Adrenal gland (tissue), 12 donors: Measurements from ENCODE around the gene ICE2. TPM values are rescaled to one million over a fixed set of nuclear protein-coding genes. Genes with fewer than 3 reads are reported as not detected.
"Not testable (repeated sequence)": the region's sequence is repeated elsewhere in the genome, so short reads cannot be mapped to it uniquely, and the experiment has no call there.

Experiments
- DNase-seq, 7 donors: peaks; one replicate each; pipeline ENCODE4 v3.0.0-alpha.2; 2019 to 2020
- H3K27ac ChIP-seq, 5 donors: fragments of 200-600 bp; sonication (generic) in 4 of 5; 1 replicate in 3 of 5; 2 replicates in 2 of 5; pipeline versions ENCODE4 v1.5.1 to v1.8.0; 2016 to 2020; ENCODE audit warnings: mild to moderate bottlenecking in 1 of 5
- H3K27me3 ChIP-seq: fragments of 200-600 bp; 2 replicates; pipeline ENCODE4 v1.8.0; 2021
- H3K36me3 ChIP-seq, 2 donors: fragments of 200-600 bp; replicated peaks in 1 of 2; 1 replicate in 1 of 2; 2 replicates in 1 of 2; pipeline versions ENCODE4 v1.5.1 to v1.8.0; 2018 to 2022
- H3K4me1 ChIP-seq, 2 donors: fragments of 200-600 bp; replicated peaks in 1 of 2; 1 replicate in 1 of 2; 2 replicates in 1 of 2; pipeline versions ENCODE4 v1.5.1 to v1.8.0; 2018 to 2021
- H3K4me3 ChIP-seq, 4 donors: fragments of 200-600 bp; sonication (generic) in 3 of 4; one replicate each; pipeline ENCODE4 v1.5.1; 2016 to 2018
- H3K9me3 ChIP-seq, 3 donors: fragments of 200-600 bp; sonication (generic) in 1 of 3; replicated peaks in 1 of 3; 1 replicate in 2 of 3; 2 replicates in 1 of 3; pipeline versions ENCODE4 v1.5.1 to v1.8.0; 2016 to 2021
- POLR2A ChIP-seq, 2 donors: fragments of 450-650 bp; IDR thresholded peaks; one replicate each; pipeline ENCODE4 v1.6.1; 2017; ENCODE audit warnings: antibody characterized with exemption in 2 of 2, mild to moderate bottlenecking in 2 of 2, moderate library complexity in 1 of 2
- WGBS, 4 donors: extraction: QIAGEN DNeasy Blood & Tissue Kit in 2 of 4; methylation state at CpG; one replicate each; pipeline versions ENCODE4 v1.1.5 to v1.1.7; 2013 to 2017; 5-methylcytosine and 5-hydroxymethylcytosine counted together
- intact Hi-C, 2 donors: fragments of 100-400 bp; cut with DNase I; formaldehyde crosslinking; loops; one replicate each; pipeline versions ENCODE4 v1.14.1 to v1.15.0; 2022 to 2023
- polyA plus RNA-seq, 3 donors: library from polyadenylated mRNA; stranded (reverse); fragments of 200-250 nt in 2 of 3; fragments of 350-450 nt in 1 of 3; fragmentation: Illumina TruSeq in 1 of 3; extraction: RNeasy Lipid Tissue Mini Kit (QIAGEN cat#74804) in 1 of 3; gene quantifications; one replicate each; pipeline ENCODE4 v1.2.3, GENCODE V29; 2013 to 2014
- total RNA-seq, 9 donors: library from RNA; depleted of rRNA in 4 of 9; stranded (reverse); fragments of >200 nt in 4 of 9; fragments of 120-200 nt in 1 of 9; fragmentation: NEBNext Ultra II Directional in 1 of 9; extraction: Animal tissue kit (Norgen Biotek cat#: 25700) in 1 of 9; gene quantifications; one replicate each; pipeline versions ENCODE4 v1.1.0 to v1.2.4, GENCODE V29; 2013 to 2023
- TF ChIP-seq, protein P1 (sequence below), 6 experiments: fragments of 450-650 bp in 4 of 6; fragments of 200-600 bp in 2 of 6; sonication (generic) in 1 of 6; IDR thresholded peaks; 1 replicate in 5 of 6; 2 replicates in 1 of 6; pipeline versions ENCODE4 v1.5.1 to v1.8.0; 2016 to 2021; ENCODE audit warnings: antibody characterized with exemption in 6 of 6, mild to moderate bottlenecking in 2 of 6, moderate library complexity in 1 of 6
- donor health status: healthy with polysubstance abuse.
- donor health status: Bipolar disorder and iron deficiency.
- donor health status: DM: yes; HTN: yes; CAD: no.
- donor health status: DM: no; HTN: no; CAD: no.
- donor health status: DM: no; HTN: no; CAD: no.
- donor health status: DM: yes; HTN: yes; CAD: no.

Gene ICE2
- total and polyA plus RNA-seq, 12 donors = 13.6 to 53.7 (median 38.3) TPM

DNA sequence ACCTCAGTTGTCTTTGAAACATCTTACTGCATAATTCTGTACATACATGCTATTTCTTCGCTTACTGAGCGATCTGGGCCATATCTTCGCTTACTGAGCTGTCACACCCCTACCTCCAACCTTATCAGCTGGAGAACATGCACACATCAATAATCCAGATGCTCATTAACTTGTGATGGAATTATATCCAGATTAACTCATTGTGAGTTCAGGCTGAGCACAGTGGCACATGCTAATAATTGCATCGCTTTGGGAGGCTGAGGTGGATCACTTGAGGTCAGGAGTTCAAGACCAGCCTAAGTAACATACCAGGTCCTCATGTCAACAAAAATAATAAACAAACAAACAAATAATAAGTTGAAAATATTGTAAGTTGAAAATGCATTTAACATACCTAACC is 61.8 kb downstream of the ICE2 start:
- Histone ChIP-seq H3K9me3 (no peaks in the 10 kb centered on the region), H3K27me3 (no peaks in the 10 kb centered on the region), H3K4me1 (no peaks in the 10 kb centered on the region), H3K27ac (no peak overlapping the region), H3K4me3 (no peak overlapping the region), H3K36me3 (no peaks in the 10 kb centered on the region)
- 96 to 98% (median 98%) methylated on average over 4 of the region's 4 CpGs for WGBS, 4 donors
- intact Hi-C loops = no loop called here
- no peak for DNase-seq
- TF ChIP-seq POLR2A (IDR thresholded peaks at IDR 0.05) = no peak
- TF ChIP-seq, protein P1, sequence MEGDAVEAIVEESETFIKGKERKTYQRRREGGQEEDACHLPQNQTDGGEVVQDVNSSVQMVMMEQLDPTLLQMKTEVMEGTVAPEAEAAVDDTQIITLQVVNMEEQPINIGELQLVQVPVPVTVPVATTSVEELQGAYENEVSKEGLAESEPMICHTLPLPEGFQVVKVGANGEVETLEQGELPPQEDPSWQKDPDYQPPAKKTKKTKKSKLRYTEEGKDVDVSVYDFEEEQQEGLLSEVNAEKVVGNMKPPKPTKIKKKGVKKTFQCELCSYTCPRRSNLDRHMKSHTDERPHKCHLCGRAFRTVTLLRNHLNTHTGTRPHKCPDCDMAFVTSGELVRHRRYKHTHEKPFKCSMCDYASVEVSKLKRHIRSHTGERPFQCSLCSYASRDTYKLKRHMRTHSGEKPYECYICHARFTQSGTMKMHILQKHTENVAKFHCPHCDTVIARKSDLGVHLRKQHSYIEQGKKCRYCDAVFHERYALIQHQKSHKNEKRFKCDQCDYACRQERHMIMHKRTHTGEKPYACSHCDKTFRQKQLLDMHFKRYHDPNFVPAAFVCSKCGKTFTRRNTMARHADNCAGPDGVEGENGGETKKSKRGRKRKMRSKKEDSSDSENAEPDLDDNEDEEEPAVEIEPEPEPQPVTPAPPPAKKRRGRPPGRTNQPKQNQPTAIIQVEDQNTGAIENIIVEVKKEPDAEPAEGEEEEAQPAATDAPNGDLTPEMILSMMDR (IDR thresholded peaks at IDR 0.05) = no peak

DNA sequence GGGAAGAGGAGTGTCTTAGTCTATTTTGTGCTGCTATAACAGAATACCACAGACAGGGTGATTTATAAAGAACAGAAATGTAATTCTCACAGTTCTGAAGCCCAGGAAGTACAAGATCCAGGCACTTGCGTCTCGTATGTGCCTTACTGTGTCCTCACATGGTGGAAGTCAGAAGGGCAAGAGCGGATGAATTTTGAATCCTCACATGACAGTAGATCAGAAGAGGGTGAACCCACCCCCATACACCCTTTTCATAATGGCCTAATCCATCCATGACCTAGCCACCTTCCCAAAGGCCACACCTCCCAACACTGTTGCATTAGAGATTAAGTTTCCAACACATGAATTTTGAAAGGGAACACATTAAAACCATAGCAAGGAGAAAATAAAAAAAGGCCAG is 62.5 kb downstream of the ICE2 start:
- intact Hi-C loops = no loop called here
- no peak for DNase-seq
- H3K27me3 ChIP-seq = no peaks in the 10 kb centered on the region
- no peaks in the 10 kb centered on the region for H3K4me1 ChIP-seq
- no peak overlapping the region for H3K4me3 ChIP-seq
- WGBS, 4 donors = 95 to 97% (median 97%) methylated on average over 3 of the region's 3 CpGs
- no peaks in the 10 kb centered on the region for H3K9me3 ChIP-seq
- H3K36me3 ChIP-seq = no peaks in the 10 kb centered on the region
- H3K27ac ChIP-seq = no peak overlapping the region
- no peak for TF ChIP-seq POLR2A (IDR thresholded peaks at IDR 0.05)
- TF ChIP-seq, protein P1 (IDR thresholded peaks at IDR 0.05) = no peak

DNA sequence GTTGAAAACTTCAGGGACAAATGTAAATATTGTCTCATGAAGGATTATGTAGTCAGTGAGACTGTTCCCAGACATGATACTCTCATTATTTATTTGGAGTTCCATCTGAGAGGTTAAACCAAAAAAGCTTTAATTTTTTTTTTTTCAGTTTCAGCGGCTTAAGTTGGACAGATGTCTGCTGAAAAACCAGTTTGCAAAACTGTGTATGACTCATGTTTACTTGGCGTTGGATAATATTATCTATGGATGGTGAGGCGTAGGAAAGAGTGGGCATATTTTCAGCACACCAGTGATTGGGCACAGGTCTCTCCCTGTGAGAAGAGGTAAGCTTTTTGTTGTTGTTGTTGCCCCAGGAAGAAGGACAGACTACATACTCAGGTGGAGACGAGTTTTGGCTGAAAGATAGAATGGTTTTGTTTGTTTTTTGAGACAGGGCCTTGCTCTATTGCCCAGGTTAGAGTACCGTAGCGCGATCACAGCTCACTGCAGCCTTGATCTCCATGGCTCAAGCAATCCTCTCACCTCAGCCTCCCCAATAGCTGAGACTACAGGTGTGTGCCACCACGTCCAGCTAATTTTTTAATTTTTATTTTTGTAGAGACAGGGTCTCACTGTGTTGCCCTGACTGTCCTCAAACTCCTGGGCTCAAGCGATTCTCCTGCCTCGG is 64.8 kb downstream of the ICE2 start:
- 67 to 68% (median 67%) methylated on average over 10 of the region's 10 CpGs for WGBS, 4 donors
- Histone ChIP-seq H3K4me1 (no peaks in the 10 kb centered on the region), H3K27me3 (no peaks in the 10 kb centered on the region), H3K27ac (no peak overlapping the region), H3K9me3 (no peaks in the 10 kb centered on the region), H3K4me3 (no peak overlapping the region), H3K36me3 (no peaks in the 10 kb centered on the region)
- TF ChIP-seq POLR2A (IDR thresholded peaks at IDR 0.05) = no peak
- TF ChIP-seq, protein P1 (IDR thresholded peaks at IDR 0.05) = no peak
- intact Hi-C loops = no loop called here
- no peak for DNase-seq

DNA sequence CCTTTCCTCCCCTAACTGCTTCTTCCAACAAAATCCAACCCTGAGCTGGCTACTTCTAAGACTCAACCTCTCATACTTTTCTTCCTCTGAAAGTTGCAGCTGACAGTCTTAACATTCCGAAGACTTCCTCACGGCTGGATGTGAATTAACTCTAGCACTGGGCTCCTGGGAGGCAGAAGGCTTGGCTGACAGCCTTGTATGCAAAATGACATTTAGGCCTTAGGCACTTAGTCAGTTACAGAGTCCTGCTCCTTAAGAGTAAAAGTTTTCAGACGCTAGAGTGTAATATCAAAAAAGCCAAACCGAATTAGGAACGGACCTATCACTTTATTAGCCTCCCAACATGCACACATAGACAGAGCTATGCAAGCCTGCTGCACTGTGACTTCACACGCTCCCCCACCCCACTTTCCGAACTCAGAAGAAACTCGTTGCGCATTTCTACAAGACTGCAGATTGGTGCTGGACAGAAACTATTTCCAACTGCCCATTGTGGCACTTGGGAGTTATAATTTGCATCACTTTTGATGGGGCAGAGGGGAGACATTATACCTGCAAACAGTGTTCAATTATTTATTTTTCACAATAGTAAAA is 65.6 kb downstream of the ICE2 start:
- no peaks in the 10 kb centered on the region for H3K9me3 ChIP-seq
- no peak overlapping the region for H3K27ac ChIP-seq
- DNase-seq = no peak
- H3K36me3 ChIP-seq = no peaks in the 10 kb centered on the region
- peaks cover 0 to 5% of the 10 kb centered on the region in 2 donors for H3K4me1 ChIP-seq
- TF ChIP-seq, protein P1 (IDR thresholded peaks at IDR 0.05) = no peak
- no peak for TF ChIP-seq POLR2A (IDR thresholded peaks at IDR 0.05)
- 66 to 79% (median 73%) methylated on average over 8 to 9 of the region's 9 CpGs for WGBS, 4 donors
- intact Hi-C loops = no loop called here
- H3K27me3 ChIP-seq = no peaks in the 10 kb centered on the region
- H3K4me3 ChIP-seq = no peak overlapping the region

DNA sequence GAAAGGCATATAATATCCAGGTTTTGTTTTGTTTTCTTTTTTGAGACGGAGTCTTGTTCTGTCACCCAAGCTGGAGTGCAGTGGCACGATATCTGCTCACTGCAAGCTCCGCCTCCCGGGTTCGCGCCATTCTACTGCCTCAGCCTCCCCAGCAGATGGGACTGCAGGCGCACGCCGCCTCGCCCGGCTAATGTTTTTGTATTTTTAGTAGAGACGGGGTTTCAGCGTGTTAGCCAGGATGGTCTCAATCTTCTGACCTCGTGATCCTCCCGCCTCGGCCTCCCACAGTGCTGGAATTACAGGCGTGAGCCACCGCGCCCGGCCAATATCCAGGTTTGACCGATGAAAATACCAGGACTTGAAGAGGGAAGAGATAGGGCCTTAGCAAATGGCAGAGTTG is 66.1 kb downstream of the ICE2 start:
- intact Hi-C loops, H3K9me3 ChIP-seq, H3K27me3 ChIP-seq, DNase-seq, H3K4me3 ChIP-seq, H3K36me3 ChIP-seq, H3K27ac ChIP-seq: not testable (repeated sequence)
- WGBS, 4 donors = 91 to 95% (median 94%) methylated on average over 21 of the region's 21 CpGs
- peaks cover 3 to 10% of the 10 kb centered on the region in 2 donors for H3K4me1 ChIP-seq
